Measurements from ENCODE around the gene CAMK1D. TPM values are rescaled to one million over a fixed set of nuclear protein-coding genes. Genes with fewer than 3 reads are reported as not detected.

Gene CAMK1D
- total RNA-seq, 1 donor from 2014 or later, result 1.8 TPM

DNA sequence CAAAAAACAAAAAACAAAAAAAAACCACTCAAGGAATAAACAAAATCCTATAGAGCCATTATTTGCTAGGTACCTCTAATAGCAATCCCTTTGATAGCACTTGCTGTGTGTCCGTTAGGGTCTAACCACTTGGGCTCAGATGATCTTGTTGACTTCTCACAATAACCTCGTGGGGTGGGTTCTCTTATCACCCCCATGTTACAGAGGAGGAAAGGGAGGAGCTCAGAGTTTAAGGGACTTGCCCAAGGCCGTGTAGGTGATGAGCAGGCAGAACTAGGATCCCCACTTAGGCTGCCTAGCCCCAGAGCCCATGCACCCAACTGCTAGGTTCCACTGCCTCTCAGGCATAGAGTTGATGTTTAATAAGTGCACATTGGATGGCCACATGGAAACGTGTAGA lies 131.1 kb downstream of the CAMK1D start:
- H3K36me3 ChIP-seq (ENCODE audit: control insufficient read depth, insufficient read depth, low read length), result no peaks in the 10 kb centered on the region
- H3K27me3 ChIP-seq (ENCODE audit: control insufficient read depth, insufficient read depth, low read length), result no peaks in the 10 kb centered on the region
- H3K4me3 ChIP-seq (ENCODE audit: low read depth, low read length), result no peak overlapping the region
- DNase-seq (ENCODE audit: low read depth) (no peak), FAIRE-seq (no peak)
- TF ChIP-seq, protein P1, sequence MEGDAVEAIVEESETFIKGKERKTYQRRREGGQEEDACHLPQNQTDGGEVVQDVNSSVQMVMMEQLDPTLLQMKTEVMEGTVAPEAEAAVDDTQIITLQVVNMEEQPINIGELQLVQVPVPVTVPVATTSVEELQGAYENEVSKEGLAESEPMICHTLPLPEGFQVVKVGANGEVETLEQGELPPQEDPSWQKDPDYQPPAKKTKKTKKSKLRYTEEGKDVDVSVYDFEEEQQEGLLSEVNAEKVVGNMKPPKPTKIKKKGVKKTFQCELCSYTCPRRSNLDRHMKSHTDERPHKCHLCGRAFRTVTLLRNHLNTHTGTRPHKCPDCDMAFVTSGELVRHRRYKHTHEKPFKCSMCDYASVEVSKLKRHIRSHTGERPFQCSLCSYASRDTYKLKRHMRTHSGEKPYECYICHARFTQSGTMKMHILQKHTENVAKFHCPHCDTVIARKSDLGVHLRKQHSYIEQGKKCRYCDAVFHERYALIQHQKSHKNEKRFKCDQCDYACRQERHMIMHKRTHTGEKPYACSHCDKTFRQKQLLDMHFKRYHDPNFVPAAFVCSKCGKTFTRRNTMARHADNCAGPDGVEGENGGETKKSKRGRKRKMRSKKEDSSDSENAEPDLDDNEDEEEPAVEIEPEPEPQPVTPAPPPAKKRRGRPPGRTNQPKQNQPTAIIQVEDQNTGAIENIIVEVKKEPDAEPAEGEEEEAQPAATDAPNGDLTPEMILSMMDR (IDR thresholded peaks at IDR 0.05; ENCODE audit: insufficient read depth, low read length, severe bottlenecking), result no peak

DNA sequence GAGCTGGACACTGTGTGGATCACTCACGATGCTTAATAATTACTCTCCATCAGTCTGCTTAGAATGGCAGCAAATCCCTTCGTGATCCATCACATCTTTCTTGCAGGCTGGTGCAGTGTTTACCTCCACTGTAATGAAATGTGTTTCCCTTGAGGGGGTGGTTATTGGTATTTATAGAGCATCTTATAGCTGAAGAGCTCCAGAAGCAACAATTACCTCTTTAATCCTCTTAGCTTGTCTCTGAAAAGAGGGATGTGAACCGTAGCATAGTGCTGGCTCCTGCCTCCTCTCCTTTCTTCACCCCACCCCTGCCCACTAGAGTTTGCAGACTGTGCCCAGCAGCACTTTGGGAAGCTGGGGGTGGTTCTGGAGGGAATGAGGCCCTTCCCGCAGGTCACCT lies 132.6 kb downstream of the CAMK1D start:
- H3K4me3 ChIP-seq (ENCODE audit: low read depth, low read length), result no peak overlapping the region
- FAIRE-seq, result no peak
- DNase-seq (ENCODE audit: low read depth), result no peak
- H3K36me3 ChIP-seq (ENCODE audit: control insufficient read depth, insufficient read depth, low read length), result no peaks in the 10 kb centered on the region
- TF ChIP-seq, protein P1 (IDR thresholded peaks at IDR 0.05; ENCODE audit: insufficient read depth, low read length, severe bottlenecking), result no peak
- H3K27me3 ChIP-seq (ENCODE audit: control insufficient read depth, insufficient read depth, low read length), result no peaks in the 10 kb centered on the region

DNA sequence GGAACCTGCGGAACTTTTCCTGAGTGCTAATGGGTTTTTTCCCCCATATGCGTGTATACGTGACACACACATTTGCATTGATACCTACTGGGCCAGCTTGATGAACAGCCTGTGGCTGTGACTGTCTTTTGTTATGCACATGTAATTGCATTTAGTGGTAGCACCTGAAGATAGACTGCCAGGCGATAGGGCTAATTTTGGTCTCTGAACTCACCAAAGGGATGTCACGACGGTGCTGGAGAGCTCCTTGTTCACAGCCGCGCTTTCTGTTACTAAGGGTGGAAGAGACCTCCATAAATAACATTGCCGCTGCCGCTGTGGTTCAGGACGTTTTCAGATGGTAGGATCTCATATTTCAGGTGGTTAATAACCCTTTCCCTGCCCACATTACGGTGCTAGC lies 133.2 kb downstream of the CAMK1D start:
- TF ChIP-seq, protein P1 (IDR thresholded peaks at IDR 0.05; ENCODE audit: insufficient read depth, low read length, severe bottlenecking), result no peak
- Histone ChIP-seq H3K36me3 (ENCODE audit: control insufficient read depth, insufficient read depth, low read length) (no peaks in the 10 kb centered on the region), H3K27me3 (ENCODE audit: control insufficient read depth, insufficient read depth, low read length) (no peaks in the 10 kb centered on the region), H3K4me3 (ENCODE audit: low read depth, low read length) (no peak overlapping the region)
- DNase-seq (ENCODE audit: low read depth) (no peak), FAIRE-seq (no peak)

DNA sequence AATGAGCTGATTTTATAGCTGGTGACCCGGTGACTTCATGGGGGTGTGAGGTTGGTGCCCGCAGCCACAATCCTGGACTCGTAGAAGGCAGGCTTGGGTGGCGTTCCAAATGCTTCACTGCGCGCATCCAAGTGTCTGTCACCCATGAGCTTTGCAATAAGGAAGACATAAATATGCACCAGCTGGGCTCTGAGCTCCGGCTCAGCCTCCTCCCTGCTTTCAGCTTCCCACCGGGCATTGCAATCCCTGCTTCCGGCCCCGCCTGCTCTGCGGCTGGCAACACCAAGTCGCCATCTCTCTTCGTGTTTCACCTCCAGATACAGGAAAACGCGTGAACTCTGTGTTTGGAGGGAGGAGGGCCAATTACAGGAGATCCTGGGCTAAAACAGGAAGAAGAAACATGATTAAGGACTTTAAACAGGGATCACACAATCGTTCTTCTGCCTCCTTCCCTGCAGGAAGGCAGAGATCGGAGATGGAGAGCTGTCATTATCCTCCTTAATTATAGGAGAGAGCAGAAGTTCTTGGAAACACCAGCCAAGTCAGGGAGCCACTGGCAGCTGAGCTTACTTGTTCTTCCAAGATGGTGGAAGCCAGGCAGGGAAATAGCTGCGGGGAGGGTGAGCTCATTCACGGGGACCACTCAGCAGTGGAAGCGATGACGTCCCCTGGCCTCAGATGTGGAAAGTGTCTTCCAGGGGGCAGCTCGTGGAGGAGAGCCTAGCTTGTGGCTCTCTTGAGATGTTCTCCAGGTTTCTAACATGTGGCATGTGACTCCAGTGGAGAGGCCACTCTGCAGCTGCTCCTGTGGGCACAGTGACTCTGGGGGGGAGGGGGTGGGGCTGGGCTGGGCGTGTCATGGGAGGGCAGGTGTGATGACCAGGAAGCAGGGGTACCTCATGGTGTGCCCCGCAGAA lies 134.9 kb downstream of the CAMK1D start:
- no peaks in the 10 kb centered on the region for H3K36me3 ChIP-seq (ENCODE audit: control insufficient read depth, insufficient read depth, low read length)
- FAIRE-seq (no peak), DNase-seq (ENCODE audit: low read depth) (no peak)
- H3K4me3 ChIP-seq (ENCODE audit: low read depth, low read length), result no peak overlapping the region
- no peaks in the 10 kb centered on the region for H3K27me3 ChIP-seq (ENCODE audit: control insufficient read depth, insufficient read depth, low read length)
- TF ChIP-seq, protein P1 (IDR thresholded peaks at IDR 0.05; ENCODE audit: insufficient read depth, low read length, severe bottlenecking), result no peak

DNA sequence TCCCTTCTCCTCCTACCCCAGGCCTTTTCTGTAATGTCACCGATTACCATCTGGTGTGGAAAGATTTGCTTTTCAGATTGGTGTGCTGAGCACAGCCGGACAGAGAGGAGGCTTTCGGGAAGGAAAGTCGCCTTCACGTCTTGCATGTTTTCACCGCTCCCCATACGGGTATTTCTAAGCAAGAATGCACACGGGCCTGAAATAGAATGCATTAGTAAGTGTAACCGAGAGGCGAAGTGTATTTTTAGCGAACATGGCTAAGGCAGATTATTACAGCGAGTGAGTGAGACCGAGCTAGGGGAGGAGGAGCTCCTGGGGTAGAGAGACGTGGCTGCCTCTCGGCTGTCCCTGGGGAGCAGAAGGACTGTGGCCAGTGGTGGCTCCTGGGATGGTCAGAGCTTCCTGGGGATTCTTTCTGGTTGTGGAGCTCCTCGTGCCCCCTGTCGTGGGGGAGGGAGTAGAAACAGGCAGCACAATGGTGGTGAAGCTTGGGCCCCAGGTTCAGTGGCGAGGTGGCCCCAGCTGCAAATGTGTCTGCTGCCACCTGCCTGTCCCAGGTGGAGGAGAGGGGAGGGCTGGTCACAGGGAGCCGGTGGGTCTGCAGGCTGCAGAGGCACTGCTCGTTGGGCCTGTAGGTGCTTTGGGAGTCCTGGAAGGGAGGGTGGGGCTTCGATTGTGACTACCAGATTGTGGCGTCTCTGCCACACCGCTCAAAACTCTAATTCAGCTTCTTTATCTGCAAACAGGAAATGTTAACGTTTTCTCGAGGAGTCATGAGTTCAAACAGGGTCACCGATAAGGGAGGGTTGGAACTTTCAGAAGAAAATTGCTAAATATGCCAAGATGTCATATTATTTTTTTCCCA lies 135.8 kb downstream of the CAMK1D start:
- Histone ChIP-seq H3K4me3 (ENCODE audit: low read depth, low read length) (no peak overlapping the region), H3K27me3 (ENCODE audit: control insufficient read depth, insufficient read depth, low read length) (no peaks in the 10 kb centered on the region), H3K36me3 (ENCODE audit: control insufficient read depth, insufficient read depth, low read length) (no peaks in the 10 kb centered on the region)
- FAIRE-seq, result no peak
- no peak for DNase-seq (ENCODE audit: low read depth)
- TF ChIP-seq, protein P1 (IDR thresholded peaks at IDR 0.05; ENCODE audit: insufficient read depth, low read length, severe bottlenecking), result peak; percentile 4

Measured in bronchial epithelial cell (primary cell).